RWPE2 (cell line): Measurements from ENCODE around the gene IFNG-AS1.

Experiments
- ATAC-seq: fragments of 200-7000 bp; cut with Tn5 transposase; 3 replicates; pipeline ENCODE4 v1.9.1; 2021; ENCODE audit warnings: low read depth
- DNase-seq: peaks from one replicate; pipeline ENCODE4 v3.0.0-alpha.2; 2020; ENCODE audit warnings: low spot score
- H3K27ac ChIP-seq: fragments of 450-650 bp; 2 replicates; pipeline ENCODE4 v1.5.1; 2017; ENCODE audit warnings: mild to moderate bottlenecking; ENCODE audit not compliant: poor library complexity, severe bottlenecking
- H3K27me3 ChIP-seq: fragments of 250-450 bp; sonication (Bioruptor Pico); 2 replicates; pipeline ENCODE4 v1.5.1; 2021; ENCODE audit warnings: mild to moderate bottlenecking, moderate library complexity; ENCODE audit not compliant: insufficient read depth, poor library complexity, severe bottlenecking
- H3K36me3 ChIP-seq: fragments of 250-450 bp; sonication (Bioruptor Pico); 2 replicates; pipeline ENCODE4 v1.5.1; 2020; ENCODE audit warnings: low read depth, mild to moderate bottlenecking, moderate library complexity
- H3K4me1 ChIP-seq: fragments of 250-450 bp; sonication (Bioruptor Pico); 2 replicates; pipeline ENCODE4 v1.5.1; 2021; ENCODE audit warnings: mild to moderate bottlenecking, moderate library complexity; ENCODE audit not compliant: insufficient read depth, poor library complexity, severe bottlenecking
- H3K4me3 ChIP-seq: fragments of 250-450 bp; sonication (Bioruptor Pico); 2 replicates; pipeline ENCODE4 v1.5.1; 2021; ENCODE audit warnings: mild to moderate bottlenecking, moderate library complexity; ENCODE audit not compliant: severe bottlenecking
- H3K9me3 ChIP-seq: fragments of 250-450 bp; sonication (Bioruptor Pico); 2 replicates; pipeline ENCODE4 v1.5.1; 2021; ENCODE audit warnings: mild to moderate bottlenecking, moderate library complexity; ENCODE audit not compliant: severe bottlenecking
- TF ChIP-seq, protein P1 (sequence below): fragments of 450-650 bp; IDR thresholded peaks from one replicate; pipeline ENCODE4 v1.5.1; 2017; ENCODE audit warnings: mild to moderate bottlenecking, moderate library complexity; ENCODE audit not compliant: poor library complexity, severe bottlenecking

The IFNG-AS1 gene

DNA sequence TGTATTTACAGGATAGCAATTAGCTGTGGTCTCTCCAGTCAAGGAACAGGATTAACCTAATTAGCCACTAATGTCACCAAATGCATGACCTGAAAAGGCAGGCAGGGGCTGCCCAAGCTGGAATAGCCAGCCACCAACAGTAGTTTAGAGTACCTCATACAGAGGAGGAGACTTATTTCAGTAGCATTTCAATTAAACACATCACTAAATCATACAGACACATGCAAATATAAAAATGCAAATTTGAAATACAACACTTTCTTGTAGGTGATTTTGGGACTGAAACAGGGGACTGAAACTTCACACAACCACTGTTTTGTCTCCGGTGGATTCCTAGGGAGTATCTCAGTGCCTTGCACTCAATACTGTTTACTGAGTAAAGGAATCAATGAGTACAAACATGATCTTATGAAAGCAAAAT lies 636 bp upstream of the IFNG-AS1 start:
- no peak overlapping the region for H3K27ac ChIP-seq
- no peaks in the 10 kb centered on the region for H3K4me1 ChIP-seq
- no peak for DNase-seq

GRCh38 chr12:67991158-67991557 lies 1.9 kb downstream of the IFNG-AS1 start:
- Histone ChIP-seq H3K4me1 (no peaks in the 10 kb centered on the region), H3K9me3 (no peaks in the 10 kb centered on the region), H3K27ac (no peak overlapping the region), H3K27me3 (peaks cover 14% of the 10 kb centered on the region), H3K36me3 (no peaks in the 10 kb centered on the region), H3K4me3 (no peak overlapping the region)
- TF ChIP-seq, protein P1, sequence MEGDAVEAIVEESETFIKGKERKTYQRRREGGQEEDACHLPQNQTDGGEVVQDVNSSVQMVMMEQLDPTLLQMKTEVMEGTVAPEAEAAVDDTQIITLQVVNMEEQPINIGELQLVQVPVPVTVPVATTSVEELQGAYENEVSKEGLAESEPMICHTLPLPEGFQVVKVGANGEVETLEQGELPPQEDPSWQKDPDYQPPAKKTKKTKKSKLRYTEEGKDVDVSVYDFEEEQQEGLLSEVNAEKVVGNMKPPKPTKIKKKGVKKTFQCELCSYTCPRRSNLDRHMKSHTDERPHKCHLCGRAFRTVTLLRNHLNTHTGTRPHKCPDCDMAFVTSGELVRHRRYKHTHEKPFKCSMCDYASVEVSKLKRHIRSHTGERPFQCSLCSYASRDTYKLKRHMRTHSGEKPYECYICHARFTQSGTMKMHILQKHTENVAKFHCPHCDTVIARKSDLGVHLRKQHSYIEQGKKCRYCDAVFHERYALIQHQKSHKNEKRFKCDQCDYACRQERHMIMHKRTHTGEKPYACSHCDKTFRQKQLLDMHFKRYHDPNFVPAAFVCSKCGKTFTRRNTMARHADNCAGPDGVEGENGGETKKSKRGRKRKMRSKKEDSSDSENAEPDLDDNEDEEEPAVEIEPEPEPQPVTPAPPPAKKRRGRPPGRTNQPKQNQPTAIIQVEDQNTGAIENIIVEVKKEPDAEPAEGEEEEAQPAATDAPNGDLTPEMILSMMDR, result no peak
- DNase-seq, result no peak
- ATAC-seq, result no peak

More for the DNA sequence above, 636 bp upstream of the IFNG-AS1 start:
- TF ChIP-seq, protein P1, result no peak
- Histone ChIP-seq H3K4me3 (no peak overlapping the region), H3K27me3 (peaks cover 14% of the 10 kb centered on the region), H3K9me3 (no peaks in the 10 kb centered on the region), H3K36me3 (no peaks in the 10 kb centered on the region)
- ATAC-seq, result no peak

DNA sequence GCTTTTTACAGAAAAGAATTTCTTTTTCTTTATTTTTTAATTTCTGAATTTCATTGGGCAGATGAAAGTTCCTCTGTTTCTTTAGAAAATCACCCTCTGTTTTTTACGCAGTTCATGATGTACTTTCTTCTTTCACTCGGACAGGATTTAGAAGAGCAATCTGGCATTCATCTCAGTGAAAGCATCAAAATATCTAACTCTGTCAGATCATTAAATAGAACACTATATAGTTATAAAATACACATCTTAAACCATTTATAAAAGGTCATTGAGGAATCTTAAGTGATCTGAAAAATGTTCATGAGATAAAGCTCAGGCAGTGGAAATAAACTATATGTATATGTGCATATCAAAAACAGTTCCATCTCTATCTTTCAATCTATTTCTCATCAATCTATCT lies 3.9 kb downstream of the IFNG-AS1 start:
- H3K27ac ChIP-seq, result no peak overlapping the region
- TF ChIP-seq, protein P1, result no peak

DNA sequence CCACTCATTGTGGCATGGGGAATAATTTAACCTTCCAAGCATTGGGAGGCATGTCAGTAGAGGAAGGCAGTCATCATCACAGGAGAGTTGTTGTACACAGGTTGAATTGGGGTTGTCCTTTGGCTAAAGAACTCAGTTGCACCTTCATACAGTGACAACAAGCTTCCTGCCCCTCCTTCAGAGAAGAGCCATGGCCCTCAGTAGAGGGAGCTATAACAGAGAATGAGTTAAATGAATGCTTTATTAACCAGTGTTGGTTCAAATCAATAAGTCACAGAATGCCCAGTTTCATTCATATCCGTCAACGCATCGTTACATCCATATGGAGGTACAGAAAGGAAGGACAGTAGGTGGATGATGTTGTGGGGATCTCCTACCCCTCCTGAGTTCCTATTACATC lies 4.8 kb downstream of the IFNG-AS1 start:
- ATAC-seq (no peak), DNase-seq (no peak)
- no peak overlapping the region for H3K4me3 ChIP-seq
- no peaks in the 10 kb centered on the region for H3K4me1 ChIP-seq
- H3K36me3 ChIP-seq, result no peaks in the 10 kb centered on the region
- peaks cover 14% of the 10 kb centered on the region for H3K27me3 ChIP-seq
- H3K27ac ChIP-seq, result no peak overlapping the region
- no peaks in the 10 kb centered on the region for H3K9me3 ChIP-seq
- TF ChIP-seq, protein P1, result no peak

More for the DNA sequence above, 3.9 kb downstream of the IFNG-AS1 start:
- ATAC-seq (no peak), DNase-seq (no peak)
- H3K4me3 ChIP-seq, result no peak overlapping the region
- no peaks in the 10 kb centered on the region for H3K36me3 ChIP-seq
- H3K27me3 ChIP-seq, result peaks cover 14% of the 10 kb centered on the region
- no peaks in the 10 kb centered on the region for H3K9me3 ChIP-seq
- no peaks in the 10 kb centered on the region for H3K4me1 ChIP-seq

GRCh38 chr12:67996347-67996746 lies 7.1 kb downstream of the IFNG-AS1 start:
- no peak for ATAC-seq
- Histone ChIP-seq H3K4me1 (no peaks in the 10 kb centered on the region), H3K4me3 (no peak overlapping the region), H3K36me3 (no peaks in the 10 kb centered on the region), H3K27me3 (peaks cover 14% of the 10 kb centered on the region), H3K9me3 (no peaks in the 10 kb centered on the region), H3K27ac (no peak overlapping the region)
- TF ChIP-seq, protein P1, result no peak
- no peak for DNase-seq
